ENCODE results near the gene RABAC1. TPM values are rescaled to one million over a fixed set of nuclear protein-coding genes. Genes with fewer than 3 reads are reported as not detected.

RABAC1 gene
- total and polyA plus RNA-seq, 2 of the 4 experiments (the other 2 are of a cell fraction), result 117 to 276 TPM

GRCh38 chr19:41974652-41975051 is 15.5 kb upstream of the RABAC1 start:
- H2AK9ac ChIP-seq (replicated peaks; ENCODE audit: low read depth, low read length, poor library complexity), result no peak overlapping the region
- ChIA-PET POLR2A (ENCODE audit: unreplicated experiment) (no interaction called here), CTCF (no interaction called here)
- H3K14ac ChIP-seq (replicated peaks; ENCODE audit: low read depth, low read length), result no peak overlapping the region
- dilution Hi-C loops (cut with HindIII; ENCODE audit: low sequenced_read_pairs, unreplicated experiment) (no loop called here), intact Hi-C loops (cut with micrococcal nuclease) (no loop called here), in situ Hi-C loops (cut with MboI; ENCODE audit: low sequenced_read_pairs) (no loop called here)
- H2BK120ac ChIP-seq (ENCODE audit: low read depth, low read length), result no peak overlapping the region
- no peak overlapping the region for H2BK5ac ChIP-seq (ENCODE audit: low read depth, low read length, poor library complexity, severe bottlenecking)
- no peak overlapping the region for H3K27ac ChIP-seq (ENCODE audit: insufficient read depth, low read length)
- 80% methylated on average over 2 of the region's 8 CpGs; no CpG with 5 or more reads in 1 of the 2 experiments for WGBS, 2 experiments (ENCODE audit: extremely low coverage in 2 of 2, insufficient read length in 1 of 2)
- no peak overlapping the region for H4K91ac ChIP-seq (ENCODE audit: insufficient read depth, low read depth, low read length)
- H2AFZ ChIP-seq (replicated peaks; ENCODE audit: low read length, poor library complexity), result peak overlapping the region; percentile 56
- no peak overlapping the region for H3K4ac ChIP-seq (ENCODE audit: low read depth, low read length)
- no peak overlapping the region for H3K18ac ChIP-seq (ENCODE audit: low read depth, low read length)
- H3K23ac ChIP-seq (ENCODE audit: low read depth, low read length), result no peak overlapping the region
- H3K4me1 ChIP-seq (ENCODE audit: control insufficient read depth, insufficient read depth, low read length), result no peaks in the 10 kb centered on the region
- H3K79me1 ChIP-seq (ENCODE audit: low read depth in 1 of 2, low read length in 2 of 2), result no peaks in the 10 kb centered on the region
- no peak overlapping the region for H4K5ac ChIP-seq (ENCODE audit: low read depth, low read length)
- H2BK20ac ChIP-seq (ENCODE audit: low read depth, low read length), result no peak overlapping the region
- no peak overlapping the region for H2BK15ac ChIP-seq (ENCODE audit: low read depth, low read length)
- H3K9ac ChIP-seq (ENCODE audit: low read depth, low read length), result no peak overlapping the region
- TF ChIP-seq BHLHE40 (IDR thresholded peaks at IDR 0.05; ENCODE audit: low read depth, low read length), result no peak
- no peak for TF ChIP-seq FOS (IDR thresholded peaks at IDR 0.05; ENCODE audit: low read depth, low read length)
- no peak for TF ChIP-seq USF2 (IDR thresholded peaks at IDR 0.05; ENCODE audit: low read depth, low read length)
- no peak for TF ChIP-seq MXI1 (IDR thresholded peaks at IDR 0.05; ENCODE audit: borderline replicate concordance, low read depth, low read length)
- TF ChIP-seq POLR2A (IDR thresholded peaks at IDR 0.05; ENCODE audit: low read depth, low read length), result no peak
- no peak for TF ChIP-seq CEBPB (IDR thresholded peaks at IDR 0.05; ENCODE audit: low read depth, low read length)
- TF ChIP-seq RFX5 (IDR thresholded peaks at IDR 0.05; ENCODE audit: low read depth, low read length), result no peak
- no peak for TF ChIP-seq RCOR1 (IDR thresholded peaks at IDR 0.05; ENCODE audit: insufficient replicate concordance, low read length)
- no peak for TF ChIP-seq CTCF (conservative IDR thresholded peaks at IDR 0.05; ENCODE audit: low read depth, low read length)
- no peak for TF ChIP-seq MAZ (IDR thresholded peaks at IDR 0.05; ENCODE audit: borderline replicate concordance, low read depth, low read length)
- TF ChIP-seq MAFK (IDR thresholded peaks at IDR 0.05; ENCODE audit: low read depth, low read length), result no peak
- TF ChIP-seq CHD1 (IDR thresholded peaks at IDR 0.05; ENCODE audit: low read depth, low read length), result no peak
- TF ChIP-seq NFE2L2 (IDR thresholded peaks at IDR 0.05; ENCODE audit: low read depth, low read length), result no peak
- TF ChIP-seq RAD21 (IDR thresholded peaks at IDR 0.05; ENCODE audit: low read length), result no peak
- no peak for TF ChIP-seq ELK1 (IDR thresholded peaks at IDR 0.05; ENCODE audit: borderline replicate concordance, low read depth, low read length)
- TF ChIP-seq SMC3 (IDR thresholded peaks at IDR 0.05; ENCODE audit: low read depth, low read length), result no peak
- no peak for DNase-seq
- no peak for ATAC-seq (ENCODE audit: low read depth)
- no peaks in the 10 kb centered on the region for H3K9me1 ChIP-seq (ENCODE audit: insufficient read depth, low read length)
- no peaks in the 10 kb centered on the region for H3K36me3 ChIP-seq (ENCODE audit: control insufficient read depth, insufficient read depth, low read length)
- H3K56ac ChIP-seq (ENCODE audit: extremely low read depth, insufficient read depth, low read length), result no peak overlapping the region
- no TSS peak for BruUV-seq (replicated peaks)
- H3K4me3 ChIP-seq (ENCODE audit: insufficient read depth, low read depth, low read length), result no peak overlapping the region
- H3K27me3 ChIP-seq (ENCODE audit: control insufficient read depth, insufficient read depth, low read length), result peaks cover 19% of the 10 kb centered on the region
- no peak overlapping the region for H2AK5ac ChIP-seq (ENCODE audit: low read depth, low read length)
- no peaks in the 10 kb centered on the region for H3K9me3 ChIP-seq (ENCODE audit: control insufficient read depth, insufficient read depth, low read length)
- no peak overlapping the region for H3K4me2 ChIP-seq (ENCODE audit: low read depth, low read length)
- no peak overlapping the region for H4K8ac ChIP-seq (ENCODE audit: low read depth in 2 of 2, low read length in 2 of 2)
- H4K20me1 ChIP-seq (ENCODE audit: insufficient read depth, low read length), result no peaks in the 10 kb centered on the region

Measured in IMR-90 (cell line).